ENCODE data around the gene GAB2. TPM values are rescaled to one million over a fixed set of nuclear protein-coding genes. Genes with fewer than 3 reads are reported as not detected.
A peak's percentile ranks its signal among the peaks of the same experiment; 100 is the strongest.

Gene GAB2
- total and polyA plus RNA-seq, 8 donors = 18.8 to 59.6 (median 19.7) TPM

GRCh38 chr11:78257654-78258053 is 160.0 kb downstream of the GAB2 start:
- no peak for ATAC-seq
- intact Hi-C loops (cut with DNase I) = no loop called here

GRCh38 chr11:78256962-78257361 is 160.7 kb downstream of the GAB2 start:
- no peak overlapping the region for H3K4me3 ChIP-seq
- H3K4me1 ChIP-seq = peaks cover 24 to 26% of the 10 kb centered on the region in 2 donors
- DNase-seq (peak in 3 of 4 donors; percentile 76 to 90 (median 82)), ATAC-seq (peak; percentile 97)
- H3K9me3 ChIP-seq = no peaks in the 10 kb centered on the region
- peak overlapping the region; percentile 50 to 78 for H3K27ac ChIP-seq
- H3K36me3 ChIP-seq = no peaks in the 10 kb centered on the region
- no peaks in the 10 kb centered on the region for H3K27me3 ChIP-seq
- intact Hi-C loops (cut with DNase I) = no loop called here
- no peak for TF ChIP-seq CTCF (IDR thresholded peaks at IDR 0.05)

More at GRCh38 chr11:78257654-78258053, 160.0 kb downstream of the GAB2 start:
- H3K27me3 ChIP-seq = no peaks in the 10 kb centered on the region
- H3K4me3 ChIP-seq = no peak overlapping the region
- H3K4me1 ChIP-seq = peaks cover 24% of the 10 kb centered on the region in 2 donors
- no peak for TF ChIP-seq CTCF (IDR thresholded peaks at IDR 0.05)
- H3K27ac ChIP-seq = peak overlapping the region; percentile 50 to 78
- no peaks in the 10 kb centered on the region for H3K36me3 ChIP-seq
- DNase-seq = no peak
- H3K9me3 ChIP-seq = no peaks in the 10 kb centered on the region

GRCh38 chr11:78255919-78256318 is 161.7 kb downstream of the GAB2 start:
- Histone ChIP-seq H3K27ac (peak overlapping the region in 1 of 2 donors; percentile 78), H3K9me3 (no peaks in the 10 kb centered on the region), H3K4me1 (peaks cover 31 to 33% of the 10 kb centered on the region in 2 donors), H3K4me3 (no peak overlapping the region), H3K27me3 (no peaks in the 10 kb centered on the region), H3K36me3 (no peaks in the 10 kb centered on the region)
- no peak for DNase-seq
- no peak for TF ChIP-seq CTCF (IDR thresholded peaks at IDR 0.05)
- intact Hi-C loops (cut with DNase I) = no loop called here
- no peak for ATAC-seq

GRCh38 chr11:78254268-78254667 is 163.4 kb downstream of the GAB2 start:
- Histone ChIP-seq H3K27ac (no peak overlapping the region), H3K4me3 (no peak overlapping the region), H3K4me1 (peaks cover 30 to 36% of the 10 kb centered on the region in 2 donors), H3K9me3 (no peaks in the 10 kb centered on the region), H3K36me3 (peaks cover 0 to 10% of the 10 kb centered on the region in 2 donors), H3K27me3 (no peaks in the 10 kb centered on the region)
- DNase-seq (no peak), ATAC-seq (no peak)
- TF ChIP-seq CTCF (IDR thresholded peaks at IDR 0.05) = no peak
- intact Hi-C loops (cut with DNase I) = no loop called here

GRCh38 chr11:78253797-78254196 is 163.8 kb downstream of the GAB2 start:
- H3K27ac ChIP-seq = no peak overlapping the region
- H3K36me3 ChIP-seq = peaks cover 0 to 10% of the 10 kb centered on the region in 2 donors
- no peak overlapping the region for H3K4me3 ChIP-seq
- TF ChIP-seq CTCF (IDR thresholded peaks at IDR 0.05) = no peak
- ATAC-seq (no peak), DNase-seq (no peak)
- H3K9me3 ChIP-seq = no peaks in the 10 kb centered on the region
- H3K4me1 ChIP-seq = peaks cover 29 to 36% of the 10 kb centered on the region in 2 donors
- H3K27me3 ChIP-seq = no peaks in the 10 kb centered on the region
- intact Hi-C loops (cut with DNase I) = no loop called here

Data from left lung (tissue), 10 donors.